H1 (cell line): Measurements from ENCODE around the gene ASMT. TPM values are rescaled to one million over a fixed set of nuclear protein-coding genes. Genes with fewer than 3 reads are reported as not detected.
A peak's percentile ranks its signal among the peaks of the same experiment; 100 is the strongest.

Source experiments
- CTCF ChIA-PET: fragments of 300-600 bp; sonication (Branson Sonifier 250); formaldehyde crosslinking; loops from one replicate; lab custom pipeline; 2021; ENCODE audit not compliant: partially characterized antibody; lab: Charles Lee
- POLR2A ChIA-PET: fragments of 300-600 bp; sonication (Branson Sonifier 250); formaldehyde crosslinking; loops from one replicate; lab custom pipeline; 2021; ENCODE audit warnings: inconsistent platforms; ENCODE audit not compliant: partially characterized antibody; lab: Charles Lee
- DNase-seq, 2 experiments: peaks; one replicate each; pipeline versions ENCODE4 v3.0.0 to v3.0.0-alpha.2; 2010 to 2022; ENCODE audit warnings: low spot score in 2 of 2, low read depth in 1 of 2, mixed read lengths in 1 of 2
- FAIRE-seq: peaks from 2 replicates; lab custom pipeline; 2011; peaks lifted over from hg19 to GRCh38; lab: Jason Lieb, UNC
- H2AFZ ChIP-seq: 2 replicates; pipeline ENCODE4 v1.8.1; 2012; ENCODE audit warnings: low read length, inconsistent platforms
- H2AK5ac ChIP-seq: 2 replicates; pipeline ENCODE4 v1.6.1; 2013; ENCODE audit warnings: low read depth, low read length
- H2BK120ac ChIP-seq: replicated peaks from 2 replicates; pipeline ENCODE3; 2013; ENCODE audit warnings: low read depth, low read length, inconsistent platforms
- H2BK12ac ChIP-seq: 2 replicates; pipeline ENCODE4 v1.6.1; 2013; ENCODE audit warnings: low read depth, low read length
- H2BK15ac ChIP-seq: 2 replicates; pipeline ENCODE4 v1.6.1; 2013; ENCODE audit warnings: low read length
- H2BK20ac ChIP-seq: 2 replicates; pipeline ENCODE4 v1.6.1; 2013; ENCODE audit warnings: low read length
- H2BK5ac ChIP-seq: 2 replicates; pipeline ENCODE4 v1.6.1; 2013; ENCODE audit warnings: low read depth, low read length
- H3K14ac ChIP-seq: 2 replicates; pipeline ENCODE4 v1.6.1; 2013; ENCODE audit warnings: inconsistent platforms; ENCODE audit not compliant: insufficient read length
- H3K18ac ChIP-seq: 2 replicates; pipeline ENCODE4 v1.6.1; 2013; ENCODE audit warnings: low read length; ENCODE audit errors: extremely low read depth
- H3K23ac ChIP-seq: 2 replicates; pipeline ENCODE4 v1.6.1; 2013; ENCODE audit warnings: inconsistent platforms; ENCODE audit not compliant: insufficient read length
- H3K23me2 ChIP-seq: 2 replicates; pipeline ENCODE4 v1.6.1; 2013; ENCODE audit warnings: low read depth, low read length
- H3K27ac ChIP-seq: 2 replicates; pipeline ENCODE4 v1.6.1; 2011; ENCODE audit warnings: low read depth, low read length, inconsistent platforms
- H3K27me3 ChIP-seq, 4 experiments: replicated peaks in 1 of 4; 1 replicate in 1 of 4; 2 replicates in 3 of 4; pipeline versions ENCODE4 v1.6.1 to v1.8.1; 2011 to 2013; ENCODE audit warnings: low read length in 3 of 4, mild to moderate bottlenecking in 3 of 4, inconsistent platforms in 2 of 4, mixed read lengths in 2 of 4, moderate library complexity in 1 of 4; ENCODE audit not compliant: control insufficient read depth in 3 of 4, insufficient read depth in 3 of 4; ENCODE audit errors: extremely low read depth in 1 of 4
- H3K36me3 ChIP-seq, 4 experiments: 2 replicates each; pipeline versions ENCODE4 v1.6.1 to v1.8.1; 2011 to 2013; ENCODE audit warnings: mild to moderate bottlenecking in 4 of 4, low read length in 3 of 4, moderate library complexity in 2 of 4, control low read depth in 1 of 4, inconsistent platforms in 1 of 4; ENCODE audit not compliant: insufficient read depth in 4 of 4, control insufficient read depth in 2 of 4
- H3K4ac ChIP-seq: replicated peaks from 2 replicates; pipeline ENCODE3; 2013; ENCODE audit warnings: low read length, low read depth, mixed read lengths, inconsistent platforms; ENCODE audit not compliant: insufficient read length
- H3K4me1 ChIP-seq, 4 experiments: replicated peaks in 1 of 4; 1 replicate in 1 of 4; 2 replicates in 3 of 4; pipeline versions ENCODE4 v1.6.1 to v1.8.1; 2011 to 2013; ENCODE audit warnings: low read length in 3 of 4, inconsistent platforms in 2 of 4, mixed read lengths in 1 of 4; ENCODE audit not compliant: insufficient read depth in 4 of 4, control insufficient read depth in 3 of 4
- H3K4me2 ChIP-seq, 2 experiments: 2 replicates each; pipeline versions ENCODE4 v1.6.1 to v1.8.1; 2011 to 2013; ENCODE audit warnings: low read depth in 2 of 2, low read length in 2 of 2, control low read depth in 1 of 2, inconsistent platforms in 1 of 2, mild to moderate bottlenecking in 1 of 2; ENCODE audit not compliant: insufficient read depth in 1 of 2
- H3K4me3 ChIP-seq, 4 experiments: fragments of 200-600, 300-600 bp in 1 of 4; sonication (generic), shearing (Covaris generic), sonication (Bioruptor Twin) in 1 of 4; 2 replicates each; pipeline versions ENCODE4 v1.5.1 to v1.8.1; 2011 to 2016; ENCODE audit warnings: low read length in 4 of 4, low read depth in 3 of 4, control low read depth in 2 of 4, inconsistent platforms in 2 of 4, mild to moderate bottlenecking in 2 of 4, mixed read lengths in 1 of 4, moderate library complexity in 1 of 4; ENCODE audit not compliant: insufficient read depth in 2 of 4; ENCODE audit errors: extremely low read depth in 1 of 4
- H3K56ac ChIP-seq: replicated peaks from 2 replicates; pipeline ENCODE3; 2013; ENCODE audit warnings: low read depth, mild to moderate bottlenecking, mixed read lengths, low read length, inconsistent platforms; ENCODE audit not compliant: insufficient read length
- H3K79me1 ChIP-seq: 2 replicates; pipeline ENCODE4 v1.6.1; 2013; ENCODE audit warnings: low read depth, low read length, control low read depth
- H3K79me2 ChIP-seq, 2 experiments: 2 replicates each; pipeline versions ENCODE4 v1.6.1 to v1.8.1; 2012 to 2013; ENCODE audit warnings: low read length in 2 of 2, mild to moderate bottlenecking in 2 of 2, inconsistent platforms in 1 of 2; ENCODE audit not compliant: insufficient read depth in 2 of 2, control insufficient read depth in 1 of 2
- H3K9ac ChIP-seq, 4 experiments: replicated peaks in 1 of 4; 1 replicate in 1 of 4; 2 replicates in 3 of 4; pipeline versions ENCODE4 v1.6.1 to v1.8.1; 2011 to 2013; ENCODE audit warnings: low read depth in 3 of 4, low read length in 3 of 4, control low read depth in 2 of 4, mild to moderate bottlenecking in 2 of 4, moderate library complexity in 2 of 4, inconsistent platforms in 1 of 4; ENCODE audit errors: extremely low read depth in 1 of 4
- H3K9me3 ChIP-seq, 2 experiments: 2 replicates each; pipeline versions ENCODE4 v1.6.1 to v1.8.1; 2012 to 2013; ENCODE audit warnings: mild to moderate bottlenecking in 2 of 2, moderate library complexity in 2 of 2, control low read depth in 1 of 2, inconsistent platforms in 1 of 2, low read depth in 1 of 2, low read length in 1 of 2, mixed read lengths in 1 of 2; ENCODE audit not compliant: insufficient read depth in 2 of 2
- H4K20me1 ChIP-seq, 2 experiments: replicated peaks in 1 of 2; 2 replicates each; pipeline versions ENCODE3 to v1.8.1; 2011 to 2013; ENCODE audit warnings: inconsistent platforms in 2 of 2, low read length in 2 of 2, mild to moderate bottlenecking in 1 of 2; ENCODE audit not compliant: insufficient read depth in 2 of 2, control insufficient read depth in 1 of 2
- H4K5ac ChIP-seq: 2 replicates; pipeline ENCODE4 v1.6.1; 2013; ENCODE audit warnings: low read length, low read depth, mixed read lengths, inconsistent platforms; ENCODE audit not compliant: insufficient read length
- H4K8ac ChIP-seq: 2 replicates; pipeline ENCODE4 v1.8.0; 2013; ENCODE audit warnings: mild to moderate bottlenecking, moderate library complexity, low read length, inconsistent platforms; ENCODE audit not compliant: insufficient read depth; ENCODE audit errors: extremely low read depth
- H4K91ac ChIP-seq: replicated peaks from 2 replicates; pipeline ENCODE3; 2013; ENCODE audit warnings: low read length, mixed read lengths, inconsistent platforms; ENCODE audit not compliant: insufficient read length
- BRCA1 ChIP-seq: IDR thresholded peaks from 2 replicates; pipeline ENCODE4 v1.6.1; 2012; ENCODE audit warnings: low read depth, low read length, improper control_type of control experiment
- KDM4A ChIP-seq: IDR thresholded peaks from one replicate; pipeline ENCODE4 v1.7.1; 2012; ENCODE audit warnings: low read depth, mild to moderate bottlenecking, moderate library complexity, low read length, inconsistent platforms; ENCODE audit not compliant: severe bottlenecking
- RAD21 ChIP-seq, 2 experiments: IDR thresholded peaks in 1 of 2; conservative IDR thresholded peaks in 1 of 2; 2 replicates each; pipeline ENCODE4 v1.6.1; 2011; ENCODE audit warnings: low read depth in 2 of 2, low read length in 2 of 2, improper control_type of control experiment in 1 of 2, inconsistent platforms in 1 of 2, mild to moderate bottlenecking in 1 of 2, moderate library complexity in 1 of 2
- SRF ChIP-seq: IDR thresholded peaks from 2 replicates; pipeline ENCODE4 v1.6.1; 2011; ENCODE audit warnings: mild to moderate bottlenecking, low read depth, low read length, moderate library complexity
- SUZ12 ChIP-seq: fragments of 200-600 bp; sonication (generic); IDR thresholded peaks from 2 replicates; pipeline ENCODE4 v1.6.1; 2012; ENCODE audit warnings: mild to moderate bottlenecking, inconsistent platforms, low read length, moderate library complexity, mixed read lengths
- WGBS, 2 experiments: shearing (Covaris generic) in 1 of 2; methylation state at CpG; one replicate each; pipeline versions ENCODE4 v1.1.6 to v1.1.7; 2013 to 2015; ENCODE audit warnings: low lambda C conversion rate in 2 of 2, mixed read lengths in 2 of 2, inconsistent platforms in 1 of 2, low coverage in 1 of 2, missing lambda C conversion rate in 1 of 2; ENCODE audit not compliant: insufficient replicate concordance in 2 of 2, insufficient coverage in 1 of 2, insufficient read length in 1 of 2; ENCODE audit errors: extremely low coverage in 1 of 2, missing lambda C conversion rate in 1 of 2; 5-methylcytosine and 5-hydroxymethylcytosine counted together
- polyA plus RNA-seq, 7 experiments: library from polyadenylated mRNA; depleted of rRNA in 3 of 7; stranded (reverse) in 5 of 7; unstranded in 2 of 7; fragments of >200 nt in 5 of 7; fragments of 200-250 nt in 2 of 7; gene quantifications; 1 replicate in 5 of 7; 2 replicates in 1 of 7; 4 replicates in 1 of 7; pipeline versions ENCODE4 v1.2.1 to v1.2.3, GENCODE V29; 2011 to 2013; ENCODE audit warnings: missing spikeins in 2 of 7, mixed read lengths in 2 of 7
- total RNA-seq: library from RNA; stranded (reverse); fragmentation: NEBNext Ultra II Directional; extraction: Animal tissue kit (Norgen Biotek cat#: 25700); gene quantifications from 2 replicates; pipeline ENCODE4 v1.2.1, GENCODE V29; 2021

The ASMT gene
- total and polyA plus RNA-seq, 2 of the 8 experiments (the other 6 are each of a cell fraction or from before 2014, with no cell fraction given), result 1.5 to 3.1 TPM

DNA sequence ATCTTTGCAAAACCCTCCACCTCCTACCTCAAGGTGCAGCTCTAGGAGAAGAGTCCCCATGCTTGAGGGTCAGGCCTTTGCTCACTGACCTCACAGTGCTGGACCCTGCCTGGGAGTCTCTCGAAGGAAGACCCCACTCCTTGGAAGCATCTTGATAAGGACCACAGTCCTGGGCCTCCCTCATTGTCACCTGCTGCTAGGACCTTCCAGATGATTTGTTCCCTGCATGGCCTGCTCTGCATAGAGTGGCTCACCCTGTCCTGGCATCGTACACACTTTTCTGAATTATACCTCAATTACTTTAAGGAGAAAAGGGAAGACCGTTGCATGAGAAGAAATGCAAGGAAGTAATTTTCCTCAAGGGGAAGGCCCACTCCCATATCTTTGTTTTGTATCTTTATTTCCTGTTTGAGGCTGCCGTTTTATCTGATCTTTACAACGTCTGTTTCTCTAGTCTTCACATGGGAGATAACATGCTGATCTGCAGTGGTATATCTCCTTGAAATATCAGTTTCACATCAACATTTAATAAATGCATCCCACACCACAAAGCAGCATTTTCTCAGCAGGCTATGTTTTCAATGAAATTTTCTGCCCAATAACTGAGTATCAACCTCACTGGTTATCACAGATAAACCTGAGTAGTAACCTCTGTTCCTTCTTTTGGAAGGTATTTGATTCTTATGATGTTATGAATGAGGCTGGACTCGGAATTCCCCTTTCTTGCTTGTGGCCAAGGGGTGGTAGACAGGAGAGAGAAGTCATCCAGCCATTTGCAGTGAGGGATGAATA, 38.5 kb upstream of the ASMT start:
- Histone ChIP-seq H3K27me3 (no peaks in the 10 kb centered on the region), H3K4me1 (no peaks in the 10 kb centered on the region), H2BK5ac (no peak overlapping the region), H3K79me1 (no peaks in the 10 kb centered on the region), H3K9ac (no peak overlapping the region), H4K5ac (no peak overlapping the region), H2BK120ac (no peak overlapping the region), H3K79me2 (no peaks in the 10 kb centered on the region), H3K4ac (no peak overlapping the region), H2BK12ac (no peak overlapping the region), H3K18ac (no peak overlapping the region), H3K56ac (peak overlapping the region; percentile 21), H3K23me2 (peaks cover 22% of the 10 kb centered on the region; the same call in 1 of the 2 replicates), H3K9me3 (peaks cover 0 to 3% of the 10 kb centered on the region in 2 experiments; a peak in 2 of 4 replicates), H3K36me3 (no peaks in the 10 kb centered on the region), H3K23ac (no peak overlapping the region), H4K8ac (no peak overlapping the region), H4K91ac (no peak overlapping the region), H2AFZ (no peak overlapping the region), H3K14ac (no peak overlapping the region), H3K27ac (no peak overlapping the region), H2BK15ac (no peak overlapping the region), H2BK20ac (no peak overlapping the region), H3K4me2 (no peak overlapping the region), H3K4me3 (no peak overlapping the region), H4K20me1 (no peaks in the 10 kb centered on the region), H2AK5ac (no peak overlapping the region)
- no peak for TF ChIP-seq SRF
- no peak for TF ChIP-seq RAD21 (IDR thresholded peaks at IDR 0.05 in 1 of 2, conservative IDR thresholded peaks at IDR 0.05 in 1 of 2; ENCODE audit: low read depth in 2 of 2, low read length in 2 of 2)
- no peak for TF ChIP-seq SUZ12
- no peak for TF ChIP-seq KDM4A
- no peak for TF ChIP-seq BRCA1
- ChIA-PET POLR2A (no interaction called here), CTCF (no interaction called here)
- DNase-seq (no peak), FAIRE-seq (no peak)
- 72% methylated on average over 6 of the region's 6 CpGs; no CpG with 5 or more reads in 1 of the 2 experiments for WGBS, 2 experiments
